GM12878 (cell line): Measurements from ENCODE around the gene CIAO2A. TPM values are rescaled to one million over a fixed set of nuclear protein-coding genes. Genes with fewer than 3 reads are reported as not detected.
A peak's percentile ranks its signal among the peaks of the same experiment; 100 is the strongest.

ENCODE experiments used
- ATAC-seq: fragments of 200-7000 bp; cut with Tn5 transposase; 3 replicates; pipeline ENCODE4 v1.9.1; 2020; ENCODE audit warnings: mild to moderate bottlenecking, moderate library complexity
- BruUV-seq: library from RNA; stranded (reverse); fragments of 400-500 nt; replicated peaks from 2 replicates; lab custom pipeline; 2021; lab: Mats Ljungman, UMichigan
- CTCF ChIA-PET: fragments of 300-600 bp; sonication (Branson Sonifier 250); formaldehyde crosslinking; extraction: SDS; loops from one replicate; lab custom pipeline; 2021; ENCODE audit warnings: inconsistent platforms; lab: Yijun Ruan, JAX
- POLR2A ChIA-PET: fragments of 350-600 bp; formaldehyde crosslinking; extraction: SDS; loops from one replicate; lab custom pipeline; 2021; ENCODE audit warnings: inconsistent platforms; lab: Charles Lee
- RAD21 ChIA-PET: fragments of 300-600 bp; sonication (Branson Sonifier 250); formaldehyde crosslinking; loops from one replicate; lab custom pipeline; 2023; ENCODE audit warnings: antibody characterized with exemption; ENCODE audit not compliant: unreplicated experiment; lab: Charles Lee
- SMC1A ChIA-PET: fragments of 300-600 bp; sonication (Branson Sonifier 250); formaldehyde crosslinking; loops from one replicate; lab custom pipeline; 2023; ENCODE audit not compliant: unreplicated experiment, uncharacterized antibody; lab: Charles Lee
- DNase-seq: peaks from one replicate; pipeline ENCODE4 v3.0.0-alpha.2; 2011; ENCODE audit warnings: low read depth, low spot score
- FAIRE-seq: peaks from 3 replicates; lab custom pipeline; 2011; peaks lifted over from hg19 to GRCh38; lab: Jason Lieb, UNC
- H2AFZ ChIP-seq: 2 replicates; pipeline ENCODE4 v1.6.0; 2011; ENCODE audit warnings: low read depth, low read length, control low read depth; ENCODE audit not compliant: control insufficient read depth
- H3K27ac ChIP-seq: 2 replicates; pipeline ENCODE4 v1.5.1; 2011; ENCODE audit warnings: control low read depth; ENCODE audit not compliant: control insufficient read depth, insufficient read depth
- H3K27me3 ChIP-seq, 2 experiments: replicated peaks in 1 of 2; 2 replicates each; pipeline versions ENCODE4 v1.6.0 to v1.6.1; 2011; ENCODE audit warnings: low read length in 1 of 2; ENCODE audit not compliant: control insufficient read depth in 2 of 2, insufficient read depth in 2 of 2
- H3K36me3 ChIP-seq, 2 experiments: 2 replicates each; pipeline ENCODE4 v1.5.1; 2011; ENCODE audit warnings: low read length in 1 of 2; ENCODE audit not compliant: control insufficient read depth in 2 of 2, insufficient read depth in 2 of 2
- H3K4me1 ChIP-seq: 2 replicates; pipeline ENCODE4 v1.6.1; 2011; ENCODE audit warnings: mild to moderate bottlenecking, low read length, moderate library complexity, mixed read lengths; ENCODE audit not compliant: control insufficient read depth, insufficient read depth
- H3K4me2 ChIP-seq: 2 replicates; pipeline ENCODE4 v1.6.0; 2011; ENCODE audit warnings: control low read depth; ENCODE audit not compliant: control insufficient read depth, insufficient read depth
- H3K4me3 ChIP-seq: fragments of 200-600 bp; sonication (generic); 2 replicates; pipeline ENCODE4 v1.5.1; 2016
- H3K79me2 ChIP-seq: 2 replicates; pipeline ENCODE4 v1.6.0; 2011; ENCODE audit warnings: low read length; ENCODE audit not compliant: control insufficient read depth, insufficient read depth
- H3K9ac ChIP-seq: 2 replicates; pipeline ENCODE4 v1.8.0; 2011; ENCODE audit warnings: low read length, control low read depth, mixed read lengths; ENCODE audit not compliant: control insufficient read depth, insufficient read depth
- H3K9me3 ChIP-seq: replicated peaks from 3 replicates; pipeline ENCODE4 v1.5.1; 2011; ENCODE audit warnings: mild to moderate bottlenecking, low read length; ENCODE audit not compliant: control insufficient read depth, insufficient read depth
- H4K20me1 ChIP-seq: 2 replicates; pipeline ENCODE4 v1.6.0; 2011; ENCODE audit not compliant: control insufficient read depth, insufficient read depth
- DPF2 ChIP-seq: fragments of 450-650 bp; IDR thresholded peaks from 2 replicates; pipeline ENCODE4 v1.6.1; 2017; ENCODE audit warnings: mild to moderate bottlenecking
- EED ChIP-seq: sonication (generic); IDR thresholded peaks from 2 replicates; pipeline ENCODE4 v1.6.1; 2016; ENCODE audit warnings: antibody characterized with exemption, low read depth
- FOXK2 ChIP-seq: fragments of 450-650 bp; IDR thresholded peaks from 2 replicates; pipeline ENCODE4 v1.6.1; 2017; ENCODE audit warnings: mild to moderate bottlenecking, moderate library complexity
- GATAD2B ChIP-seq: fragments of 450-650 bp; conservative IDR thresholded peaks from 2 replicates; pipeline ENCODE4 v1.6.1; 2017; ENCODE audit warnings: low read depth, mild to moderate bottlenecking, moderate library complexity
- IKZF2 ChIP-seq, 2 experiments: fragments of 450-650 bp; IDR thresholded peaks; 2 replicates each; pipeline ENCODE4 v1.6.1; 2017; ENCODE audit warnings: mild to moderate bottlenecking in 2 of 2, moderate library complexity in 2 of 2
- JUNB ChIP-seq: IDR thresholded peaks from 2 replicates; pipeline ENCODE4 v1.6.1; 2016; ENCODE audit warnings: antibody characterized with exemption, mild to moderate bottlenecking
- RUNX3 ChIP-seq: IDR thresholded peaks from 2 replicates; pipeline ENCODE4 v1.6.1; 2012; ENCODE audit warnings: low read length, inconsistent platforms
- SMAD1 ChIP-seq: fragments of 450-650 bp; IDR thresholded peaks from 2 replicates; pipeline ENCODE4 v1.6.1; 2018; ENCODE audit warnings: mild to moderate bottlenecking, low read depth; ENCODE audit not compliant: partially characterized antibody
- STAT3 ChIP-seq: IDR thresholded peaks from 2 replicates; pipeline ENCODE4 v1.6.1; 2011; ENCODE audit warnings: low read depth, low read length, improper control_type of control experiment
- WGBS: methylation state at CpG from one replicate; pipeline ENCODE4 v1.1.6; 2016; ENCODE audit warnings: low lambda C conversion rate; ENCODE audit not compliant: insufficient replicate concordance, insufficient coverage; ENCODE audit errors: missing lambda C conversion rate; 5-methylcytosine and 5-hydroxymethylcytosine counted together
- in situ Hi-C: fragments of 300-500 bp; cut with MboI; formaldehyde crosslinking; loops from 9 replicates; pipeline ENCODE4 v1.14.3; 2018; ENCODE audit warnings: mixed read lengths
- intact Hi-C: fragments of 100-400 bp; cut with micrococcal nuclease; formaldehyde crosslinking; loops from one replicate; pipeline ENCODE4 v1.14.2; 2022; ENCODE audit not compliant: unreplicated experiment
- polyA plus RNA-seq, 11 experiments: library from polyadenylated mRNA; depleted of rRNA in 4 of 11; unstranded in 6 of 11; stranded (reverse) in 5 of 11; fragments of >200 nt; fragmentation: Nextera tagmentation in 4 of 11; fragmentation: Illumina TruSeq in 1 of 11; extraction: Ambion mirVana in 4 of 11; extraction: Trizol in 1 of 11; gene quantifications; 1 replicate in 1 of 11; 2 replicates in 10 of 11; pipeline versions ENCODE4 v1.2.1 to v1.2.3, GENCODE V29; 2011 to 2016; ENCODE audit warnings: inconsistent platforms in 2 of 11, missing spikeins in 2 of 11, low read depth in 1 of 11
- total RNA-seq, 4 experiments: library from RNA; depleted of rRNA in 3 of 4; stranded (reverse); fragments of >200 nt in 3 of 4; fragmentation: Illumina TruSeq in 1 of 4; extraction: Trizol in 1 of 4; gene quantifications; 2 replicates each; pipeline versions ENCODE4 v1.2.1 to v1.2.3, GENCODE V29; 2013 to 2021
- TF ChIP-seq, protein P1 (sequence below): IDR thresholded peaks from 2 replicates; pipeline ENCODE4 v1.6.1; 2011; ENCODE audit warnings: low read depth, low read length, improper control_type of control experiment, borderline replicate concordance

Gene CIAO2A
- total and polyA plus RNA-seq, 10 of the 15 experiments (the other 5 are each of a cell fraction or from before 2014, with no cell fraction given): 94.5 to 400 (median 204) TPM

GRCh38 chr15:64072812-64073211 is 20.8 kb downstream of the CIAO2A start:
- in situ Hi-C loops: no loop called here
- 100% methylated on average over 2 of the region's 2 CpGs for WGBS
- Histone ChIP-seq H3K27me3 (no peaks in the 10 kb centered on the region), H3K79me2 (no peaks in the 10 kb centered on the region), H2AFZ (no peak overlapping the region), H3K4me1 (peaks cover 8% of the 10 kb centered on the region), H3K27ac (no peak overlapping the region), H3K36me3 (peaks cover 7 to 23% of the 10 kb centered on the region in 2 experiments), H3K9me3 (no peaks in the 10 kb centered on the region), H3K4me3 (no peak overlapping the region), H4K20me1 (no peaks in the 10 kb centered on the region), H3K9ac (no peak overlapping the region), H3K4me2 (no peak overlapping the region)
- CTCF ChIA-PET: interaction anchor here (0.9 to 9.2 kb wide), 6 partner anchors 6 to 128 kb away, joined by 3 to 73 read pairs (median 4); partner anchors contain the start of gene CIAO2A
- TSS peak; percentile 65 for BruUV-seq
- intact Hi-C loops: no loop called here
- FAIRE-seq (peak; percentile 54), DNase-seq (no peak)
- RAD21 ChIA-PET: no interaction called here
- POLR2A ChIA-PET: no interaction called here
- no peak for TF ChIP-seq GATAD2B
- no peak for TF ChIP-seq RUNX3
- no peak for TF ChIP-seq EED
- TF ChIP-seq, protein P1, sequence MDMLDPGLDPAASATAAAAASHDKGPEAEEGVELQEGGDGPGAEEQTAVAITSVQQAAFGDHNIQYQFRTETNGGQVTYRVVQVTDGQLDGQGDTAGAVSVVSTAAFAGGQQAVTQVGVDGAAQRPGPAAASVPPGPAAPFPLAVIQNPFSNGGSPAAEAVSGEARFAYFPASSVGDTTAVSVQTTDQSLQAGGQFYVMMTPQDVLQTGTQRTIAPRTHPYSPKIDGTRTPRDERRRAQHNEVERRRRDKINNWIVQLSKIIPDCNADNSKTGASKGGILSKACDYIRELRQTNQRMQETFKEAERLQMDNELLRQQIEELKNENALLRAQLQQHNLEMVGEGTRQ: no peak
- TF ChIP-seq DPF2: no peak
- TF ChIP-seq JUNB: no peak
- TF ChIP-seq IKZF2 (IDR thresholded peaks at IDR 0.05): no peak
- no peak for TF ChIP-seq FOXK2
- TF ChIP-seq STAT3: no peak
- TF ChIP-seq SMAD1: no peak
- TF ChIP-seq, all 136 proteins: peak for 0
- ATAC-seq: no peak
- SMC1A ChIA-PET: interaction anchor here (1.2 to 2.2 kb wide), 2 partner anchors 16 to 80 kb away, joined by 4 to 7 read pairs; no protein-coding TSS in a partner anchor
